Uterus (tissue), 4 donors: ENCODE measurements around the gene CDK5RAP3. TPM values are rescaled to one million over a fixed set of nuclear protein-coding genes. Genes with fewer than 3 reads are reported as not detected.

Experiments
- DNase-seq, 2 donors: peaks; one replicate each; pipeline ENCODE4 v3.0.0-alpha.2; 2019 to 2020
- H3K27ac ChIP-seq, 2 donors: fragments of 200-600 bp; sonication (generic); 1 replicate in 1 of 2; 2 replicates in 1 of 2; pipeline ENCODE4 v1.5.1; 2016 to 2018
- H3K27me3 ChIP-seq, 2 donors: fragments of 200-600 bp; sonication (generic); one replicate each; pipeline ENCODE4 v1.5.1; 2018 to 2019; ENCODE audit warnings: control low read depth in 1 of 2
- H3K36me3 ChIP-seq, 2 donors: fragments of 200-600 bp; sonication (generic); one replicate each; pipeline ENCODE4 v1.5.1; 2019; ENCODE audit warnings: control low read depth in 1 of 2
- H3K4me1 ChIP-seq, 2 donors: fragments of 200-600 bp; sonication (generic); one replicate each; pipeline ENCODE4 v1.5.1; 2018 to 2019; ENCODE audit warnings: control low read depth in 1 of 2
- H3K4me3 ChIP-seq, 2 donors: fragments of 200-600 bp; sonication (generic); 1 replicate in 1 of 2; 2 replicates in 1 of 2; pipeline ENCODE4 v1.5.1; 2018 to 2019; ENCODE audit warnings: mild to moderate bottlenecking in 1 of 2
- H3K9me3 ChIP-seq, 2 donors: fragments of 200-600 bp; sonication (generic); one replicate each; pipeline ENCODE4 v1.5.1; 2019; ENCODE audit warnings: control low read depth in 1 of 2
- POLR2A ChIP-seq, 2 donors: fragments of 450-650 bp; IDR thresholded peaks; one replicate each; pipeline ENCODE4 v1.6.1; 2016; ENCODE audit warnings: antibody characterized with exemption in 2 of 2, mild to moderate bottlenecking in 1 of 2, moderate library complexity in 1 of 2
- intact Hi-C: fragments of 100-400 bp; cut with DNase I; formaldehyde crosslinking; loops from one replicate; pipeline ENCODE4 v1.15.1; 2023; ENCODE audit warnings: low total_unique reads
- total RNA-seq, 4 donors: library from RNA; depleted of rRNA in 3 of 4; stranded (reverse); fragments of >200 nt in 3 of 4; gene quantifications; one replicate each; pipeline versions ENCODE4 v1.1.0 to v1.2.4, GENCODE V29; 2014 to 2023
- TF ChIP-seq, protein P1 (sequence below), 4 experiments: fragments of 200-600 bp in 2 of 4; fragments of 450-650 bp in 2 of 4; sonication (generic) in 2 of 4; IDR thresholded peaks; one replicate each; pipeline ENCODE4 v1.5.1; 2016 to 2019; ENCODE audit warnings: antibody characterized with exemption in 4 of 4, mild to moderate bottlenecking in 2 of 4, moderate library complexity in 1 of 4
- donor health status: DM: yes; HTN: yes; CAD: no.

Gene CDK5RAP3
- total RNA-seq, 4 donors from 2014 or later: 118 to 180 (median 146) TPM

DNA sequence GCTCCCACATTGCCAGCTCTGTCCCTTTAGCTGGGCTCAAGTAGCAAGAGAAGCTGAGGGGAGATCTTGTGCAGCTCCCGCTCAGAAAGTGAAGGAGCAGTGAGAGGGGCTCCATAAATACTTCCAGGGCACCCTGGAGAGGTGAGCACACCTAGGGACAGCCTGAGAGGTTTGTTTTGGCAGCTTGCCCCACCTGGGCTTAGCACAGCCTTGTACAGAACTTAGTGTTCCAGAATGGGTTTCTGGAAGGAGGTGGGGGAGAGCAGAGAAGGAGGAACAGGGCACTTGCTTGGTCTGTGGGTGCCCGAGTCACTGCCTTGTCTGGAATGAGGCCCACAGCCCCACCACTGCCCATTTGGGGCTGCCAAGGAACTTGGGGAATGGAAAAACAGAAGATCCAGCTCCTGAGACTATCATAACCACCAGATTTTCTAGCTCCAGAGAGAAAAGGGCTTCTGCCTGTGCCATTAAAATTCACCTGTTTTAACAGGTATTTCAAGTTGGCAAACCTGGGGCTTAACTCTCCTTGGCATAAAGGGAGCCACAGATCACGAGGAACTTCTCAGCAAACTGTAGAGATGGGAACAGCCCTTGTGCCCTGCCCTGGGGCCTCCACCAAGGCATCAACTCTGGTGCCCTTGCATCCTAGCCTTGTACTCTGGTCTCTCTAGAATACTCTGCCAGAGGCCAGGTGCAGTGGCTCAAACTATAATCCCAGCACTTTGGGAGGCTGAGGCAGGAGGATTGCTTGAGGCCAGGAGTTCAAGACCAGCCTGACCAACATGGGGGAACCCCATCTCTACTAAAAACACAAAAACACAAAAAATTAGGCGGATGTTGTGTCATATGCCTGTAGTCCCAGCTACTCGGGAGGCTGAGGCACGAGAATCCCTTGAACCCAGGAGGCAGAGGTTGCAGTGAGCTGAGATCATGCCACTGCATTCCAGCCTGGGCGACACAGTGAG is 15.1 kb upstream of the CDK5RAP3 start:
- DNase-seq: no peak
- TF ChIP-seq, protein P1, sequence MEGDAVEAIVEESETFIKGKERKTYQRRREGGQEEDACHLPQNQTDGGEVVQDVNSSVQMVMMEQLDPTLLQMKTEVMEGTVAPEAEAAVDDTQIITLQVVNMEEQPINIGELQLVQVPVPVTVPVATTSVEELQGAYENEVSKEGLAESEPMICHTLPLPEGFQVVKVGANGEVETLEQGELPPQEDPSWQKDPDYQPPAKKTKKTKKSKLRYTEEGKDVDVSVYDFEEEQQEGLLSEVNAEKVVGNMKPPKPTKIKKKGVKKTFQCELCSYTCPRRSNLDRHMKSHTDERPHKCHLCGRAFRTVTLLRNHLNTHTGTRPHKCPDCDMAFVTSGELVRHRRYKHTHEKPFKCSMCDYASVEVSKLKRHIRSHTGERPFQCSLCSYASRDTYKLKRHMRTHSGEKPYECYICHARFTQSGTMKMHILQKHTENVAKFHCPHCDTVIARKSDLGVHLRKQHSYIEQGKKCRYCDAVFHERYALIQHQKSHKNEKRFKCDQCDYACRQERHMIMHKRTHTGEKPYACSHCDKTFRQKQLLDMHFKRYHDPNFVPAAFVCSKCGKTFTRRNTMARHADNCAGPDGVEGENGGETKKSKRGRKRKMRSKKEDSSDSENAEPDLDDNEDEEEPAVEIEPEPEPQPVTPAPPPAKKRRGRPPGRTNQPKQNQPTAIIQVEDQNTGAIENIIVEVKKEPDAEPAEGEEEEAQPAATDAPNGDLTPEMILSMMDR (IDR thresholded peaks at IDR 0.05): no peak
- TF ChIP-seq POLR2A (IDR thresholded peaks at IDR 0.05): no peak
- intact Hi-C loops: no loop called here
- no peaks in the 10 kb centered on the region for H3K27me3 ChIP-seq
- H3K4me3 ChIP-seq: no peak overlapping the region
- H3K27ac ChIP-seq: no peak overlapping the region
- no peaks in the 10 kb centered on the region for H3K36me3 ChIP-seq
- H3K9me3 ChIP-seq: no peaks in the 10 kb centered on the region
- no peaks in the 10 kb centered on the region for H3K4me1 ChIP-seq

- TF ChIP-seq POLR2A (IDR thresholded peaks at IDR 0.05): no peak
- TF ChIP-seq, protein P1 (IDR thresholded peaks at IDR 0.05): no peak
- Histone ChIP-seq H3K9me3 (no peaks in the 10 kb centered on the region), H3K27me3 (no peaks in the 10 kb centered on the region), H3K4me1 (no peaks in the 10 kb centered on the region), H3K27ac (no peak overlapping the region), H3K4me3 (no peak overlapping the region), H3K36me3 (no peaks in the 10 kb centered on the region)
- intact Hi-C loops: no loop called here
- no peak for DNase-seq
Measured at GRCh38 chr17:47956791-47957590, 13.9 kb upstream of the CDK5RAP3 start.

DNA sequence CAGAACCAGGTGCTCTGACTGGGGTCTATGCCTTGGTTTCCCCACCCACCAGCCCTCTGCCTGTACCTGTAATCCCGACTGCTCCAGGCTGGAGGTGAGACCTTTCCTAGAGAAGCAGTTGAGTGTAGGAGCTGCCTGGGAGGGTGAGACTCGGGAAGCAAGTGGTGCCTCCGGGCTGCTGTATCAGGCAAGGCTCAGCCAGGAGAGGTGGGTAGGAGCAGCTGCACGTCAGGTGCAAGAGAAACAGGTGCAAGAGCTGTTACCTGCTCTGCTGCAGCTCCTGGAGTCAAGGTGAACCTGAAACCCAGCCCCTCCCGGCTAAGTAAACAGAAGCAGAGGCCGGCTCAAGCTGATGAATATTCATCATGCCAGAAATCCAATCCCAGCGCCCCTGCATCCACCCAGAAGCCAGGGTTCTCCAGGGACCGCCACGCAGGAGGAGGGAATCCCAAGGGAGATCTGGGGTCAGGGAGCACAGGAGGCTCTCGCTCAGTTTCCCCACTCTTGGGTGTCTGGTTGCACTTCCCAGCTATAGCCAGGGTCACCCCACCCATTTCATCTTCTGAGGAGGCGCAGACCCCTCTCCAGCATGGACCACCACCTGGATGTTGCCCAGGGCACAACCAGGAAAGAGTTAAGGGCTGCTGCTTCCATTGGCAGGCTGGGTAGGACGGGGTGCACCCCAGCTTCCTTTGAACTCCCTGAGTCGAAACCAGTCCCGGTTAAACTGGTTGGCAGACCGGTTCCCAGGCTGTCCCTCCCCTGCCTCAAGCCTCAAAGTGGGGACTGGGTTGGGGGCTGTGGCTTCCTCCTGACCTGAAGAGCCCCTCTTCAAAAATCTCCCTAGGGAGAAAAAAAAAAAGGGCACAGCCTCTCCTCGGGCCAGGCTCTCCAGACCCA is 13.1 kb upstream of the CDK5RAP3 start, which contains the start of gene PRR15L:
TSS of gene PRR15L (minus strand) at position 293 of the 900 bp plus-strand sequence. CDS start 4,649 bp downstream, outside the sequence.
- TF ChIP-seq, protein P1 (IDR thresholded peaks at IDR 0.05): no peak
- TF ChIP-seq POLR2A (IDR thresholded peaks at IDR 0.05): peak in 1 of 2 donors; percentile 13
- Histone ChIP-seq H3K4me3 (no peak within 1 kb of the TSS), H3K9me3 (no peaks in the 10 kb centered on the region), H3K27ac (no peak within 1 kb of the TSS), H3K4me1 (no peaks in the 10 kb centered on the region), H3K27me3 (no peaks in the 10 kb centered on the region), H3K36me3 (no peaks in the 10 kb centered on the region)
- intact Hi-C loops: no loop called here
- DNase-seq: no peak

DNA sequence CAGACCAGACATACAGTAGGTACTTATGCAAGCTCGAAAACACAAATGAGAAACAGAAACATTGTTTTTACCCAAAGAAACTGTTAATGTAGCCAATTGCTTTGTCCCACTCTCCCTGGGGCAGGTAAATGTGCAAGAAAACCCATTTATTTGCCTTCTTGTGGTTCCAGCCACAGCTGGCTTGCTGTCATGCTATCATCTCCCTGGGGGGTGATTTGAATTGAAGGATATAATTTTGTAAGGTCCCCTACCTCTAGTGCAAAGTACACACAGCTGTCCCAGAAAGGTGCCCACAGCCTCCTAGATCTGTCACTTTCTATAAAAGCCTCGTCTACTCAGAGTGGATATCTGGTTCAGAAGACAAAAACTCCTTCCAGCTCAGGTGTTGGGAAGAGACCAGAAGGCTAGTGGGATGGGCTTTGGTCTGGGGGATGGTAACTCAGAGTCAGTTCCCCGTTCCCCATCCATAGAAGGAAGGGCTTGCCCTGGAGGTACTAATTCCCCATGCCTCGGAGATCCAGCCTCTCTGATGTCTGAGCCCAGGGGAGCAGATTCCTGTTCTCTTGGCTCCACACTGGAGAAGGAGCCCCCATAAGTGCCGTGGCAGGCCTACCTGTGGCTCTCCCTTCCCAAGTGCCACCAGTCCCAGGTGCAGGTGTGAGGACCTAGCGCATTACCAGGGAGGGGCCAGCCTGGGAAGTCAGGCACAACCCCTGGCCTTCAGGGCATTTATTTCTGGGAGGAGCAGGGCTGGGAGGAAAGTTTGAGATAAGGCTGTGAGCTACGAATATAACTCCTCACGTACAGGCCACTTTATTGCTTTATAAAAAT is 10.9 kb upstream of the CDK5RAP3 start:
- no peak for DNase-seq
- Histone ChIP-seq H3K27me3 (no peaks in the 10 kb centered on the region), H3K36me3 (no peaks in the 10 kb centered on the region), H3K4me1 (no peaks in the 10 kb centered on the region), H3K4me3 (no peak overlapping the region), H3K27ac (no peak overlapping the region), H3K9me3 (no peaks in the 10 kb centered on the region)
- no peak for TF ChIP-seq POLR2A (IDR thresholded peaks at IDR 0.05)
- TF ChIP-seq, protein P1 (IDR thresholded peaks at IDR 0.05): no peak
- intact Hi-C loops: no loop called here
